HG03460 (cell line): ENCODE data around the gene STAG3.
"Not testable (repeated sequence)": the region's sequence is repeated elsewhere in the genome, so short reads cannot be mapped to it uniquely, and the experiment has no call there.

Experiments
- ATAC-seq: cut with Tn5 transposase; IDR thresholded peaks from one replicate; pipeline ENCODE4 v1.9.1; 2021; ENCODE audit not compliant: unreplicated experiment

Gene STAG3

GRCh38 chr7:100210805-100211204, 33.1 kb downstream of the STAG3 start:
- no peak for ATAC-seq

GRCh38 chr7:100211342-100211780, 33.6 kb downstream of the STAG3 start:
- ATAC-seq, result peak; percentile 48

DNA sequence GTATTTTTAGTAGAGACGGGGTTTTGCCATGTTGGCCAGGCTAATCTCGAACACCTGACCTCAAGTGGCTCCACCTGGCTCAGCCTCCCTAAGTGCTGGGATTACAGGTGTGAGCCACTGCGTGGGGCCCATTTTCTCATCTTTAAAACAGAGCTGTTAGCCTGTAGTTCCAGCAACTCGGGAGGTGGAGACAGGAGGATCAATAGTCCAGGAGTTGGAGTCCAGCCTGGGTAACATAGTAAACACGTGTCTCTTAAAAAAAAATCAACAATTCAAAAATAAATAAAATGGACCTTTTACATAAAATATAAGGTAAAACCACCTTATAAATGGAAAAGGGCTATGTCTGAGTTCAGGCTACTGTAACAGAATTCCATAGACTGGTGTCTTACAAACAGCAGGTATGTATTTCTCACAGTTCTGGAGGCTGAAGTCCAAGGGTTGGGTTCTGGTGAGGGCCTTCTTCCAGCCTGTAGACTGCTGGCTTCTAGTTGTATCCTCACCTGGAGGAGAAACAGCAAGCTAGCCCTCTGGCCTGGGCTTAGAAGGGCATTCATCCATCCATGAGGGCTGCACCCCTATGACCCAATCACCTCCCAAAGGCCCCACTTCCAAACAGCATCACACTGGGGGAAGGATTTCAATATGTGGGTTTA, 35.0 kb downstream of the STAG3 start:
- no peak for ATAC-seq

GRCh38 chr7:100213672-100214071, 36.0 kb downstream of the STAG3 start:
- ATAC-seq, result no peak

DNA sequence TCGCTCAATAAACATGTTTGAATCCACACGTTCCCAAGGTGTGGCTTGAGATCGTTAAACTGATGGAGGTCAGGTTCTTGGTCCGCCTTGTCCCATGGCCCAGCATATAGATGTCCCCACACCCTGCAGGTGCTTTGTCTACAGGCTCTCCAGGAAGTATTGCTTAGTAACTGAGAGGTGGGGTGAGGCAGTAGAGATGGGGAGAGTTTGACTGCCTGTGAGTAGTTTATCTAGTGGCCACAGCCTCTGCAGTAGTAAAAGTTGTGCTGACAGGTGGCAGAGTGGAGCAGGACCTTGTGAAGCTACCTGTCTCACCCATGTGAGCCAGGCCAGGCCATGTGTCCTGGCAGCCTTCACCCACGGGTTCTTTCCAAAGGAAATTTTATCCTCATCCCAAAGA, 36.6 kb downstream of the STAG3 start:
- ATAC-seq, result not testable (repeated sequence)

DNA sequence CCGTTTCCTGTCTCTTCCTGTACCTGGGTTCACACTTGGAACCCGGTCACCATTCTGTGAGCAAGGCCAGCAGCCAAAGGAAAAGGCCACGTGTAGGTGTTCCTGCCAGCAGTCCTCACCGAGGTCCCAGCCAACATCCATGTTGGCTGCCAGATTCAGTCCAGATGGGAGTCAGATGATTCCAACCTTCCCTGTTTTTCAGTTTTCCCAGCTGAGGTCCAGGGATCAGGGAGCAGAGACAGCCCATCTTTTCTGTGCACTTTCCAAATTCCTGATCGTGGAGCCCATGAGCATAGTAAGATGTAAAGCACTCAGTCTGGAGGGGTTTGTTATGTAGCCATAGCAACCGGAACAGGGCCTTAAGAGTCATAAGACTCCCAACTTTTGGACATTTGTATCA, 38.2 kb downstream of the STAG3 start:
- no peak for ATAC-seq

DNA sequence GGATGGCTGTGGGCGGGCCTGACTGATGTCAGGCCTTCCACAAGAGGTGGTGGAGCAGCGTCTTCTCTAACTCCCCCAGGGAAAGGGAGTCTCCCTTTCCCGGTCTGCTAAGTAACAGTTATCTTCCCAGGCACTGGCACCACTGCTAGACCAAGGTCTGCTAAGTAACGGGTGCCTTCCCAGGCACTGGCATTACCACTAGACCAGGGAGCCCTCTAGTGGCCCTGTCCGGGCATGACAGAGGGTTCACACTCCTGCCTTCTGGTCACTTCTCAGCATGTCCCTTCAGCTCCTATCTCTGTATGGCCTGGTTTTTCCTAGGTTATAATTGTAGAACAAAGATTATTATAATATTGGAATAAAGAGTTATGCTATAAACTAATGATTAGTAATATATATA, 40.2 kb downstream of the STAG3 start:
- peak; percentile 5 for ATAC-seq

GRCh38 chr7:100219271-100219737, 41.6 kb downstream of the STAG3 start:
- ATAC-seq, result no peak

DNA sequence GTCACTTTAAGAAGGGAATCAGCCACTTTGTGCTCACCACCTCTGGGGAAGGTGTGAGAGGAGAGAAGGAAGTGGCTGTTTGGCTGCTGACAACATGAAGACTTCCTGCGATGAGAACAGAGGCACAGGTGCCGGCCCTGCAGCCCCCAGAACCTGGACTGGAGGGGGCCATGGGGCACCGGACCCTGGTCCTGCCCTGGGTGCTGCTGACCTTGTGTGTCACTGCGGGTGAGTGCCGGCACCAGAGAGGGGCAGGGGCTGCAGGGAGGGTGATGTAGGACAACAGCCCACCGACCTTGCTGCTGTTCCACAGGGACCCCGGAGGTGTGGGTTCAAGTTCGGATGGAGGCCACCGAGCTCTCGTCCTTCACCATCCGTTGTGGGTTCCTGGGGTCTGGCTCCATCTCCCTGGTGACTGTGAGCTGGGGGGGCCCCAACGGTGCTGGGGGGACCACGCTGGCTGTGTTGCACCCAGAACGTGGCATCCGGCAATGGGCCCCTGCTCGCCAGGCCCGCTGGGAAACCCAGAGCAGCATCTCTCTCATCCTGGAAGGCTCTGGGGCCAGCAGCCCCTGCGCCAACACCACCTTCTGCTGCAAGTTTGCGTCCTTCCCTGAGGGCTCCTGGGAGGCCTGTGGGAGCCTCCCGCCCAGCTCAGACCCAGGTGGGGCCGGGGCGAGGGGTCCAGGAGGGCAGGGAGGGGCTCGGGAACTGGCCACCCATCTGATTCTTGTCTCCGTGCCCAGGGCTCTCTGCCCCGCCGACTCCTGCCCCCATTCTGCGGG, 42.3 kb downstream of the STAG3 start, which contains the start of gene PVRIG:
TSS of gene PVRIG (plus strand) at position 149 of the 785 bp plus-strand sequence. CDS start at position 171, 22 bp downstream.
- not testable (repeated sequence) for ATAC-seq

DNA sequence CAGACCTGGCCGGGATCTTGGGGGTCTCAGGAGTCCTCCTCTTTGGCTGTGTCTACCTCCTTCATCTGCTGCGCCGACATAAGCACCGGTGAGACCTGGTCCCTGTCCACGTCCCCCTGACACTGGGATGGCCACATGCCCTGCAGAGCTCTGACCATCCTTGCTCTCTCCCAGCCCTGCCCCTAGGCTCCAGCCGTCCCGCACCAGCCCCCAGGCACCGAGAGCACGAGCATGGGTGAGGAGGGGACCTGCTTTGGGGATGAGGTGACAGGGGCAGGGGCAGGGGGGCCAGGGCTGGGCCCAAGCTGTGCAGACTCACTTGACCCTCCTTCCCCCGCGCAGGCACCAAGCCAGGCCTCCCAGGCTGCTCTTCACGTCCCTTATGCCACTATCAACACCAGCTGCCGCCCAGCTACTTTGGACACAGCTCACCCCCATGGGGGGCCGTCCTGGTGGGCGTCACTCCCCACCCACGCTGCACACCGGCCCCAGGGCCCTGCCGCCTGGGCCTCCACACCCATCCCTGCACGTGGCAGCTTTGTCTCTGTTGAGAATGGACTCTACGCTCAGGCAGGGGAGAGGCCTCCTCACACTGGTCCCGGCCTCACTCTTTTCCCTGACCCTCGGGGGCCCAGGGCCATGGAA, 43.0 kb downstream of the STAG3 start:
- ATAC-seq, result no peak

- ATAC-seq, result peak; percentile 52
Measured at GRCh38 chr7:100221231-100221718, 43.6 kb downstream of the STAG3 start.

DNA sequence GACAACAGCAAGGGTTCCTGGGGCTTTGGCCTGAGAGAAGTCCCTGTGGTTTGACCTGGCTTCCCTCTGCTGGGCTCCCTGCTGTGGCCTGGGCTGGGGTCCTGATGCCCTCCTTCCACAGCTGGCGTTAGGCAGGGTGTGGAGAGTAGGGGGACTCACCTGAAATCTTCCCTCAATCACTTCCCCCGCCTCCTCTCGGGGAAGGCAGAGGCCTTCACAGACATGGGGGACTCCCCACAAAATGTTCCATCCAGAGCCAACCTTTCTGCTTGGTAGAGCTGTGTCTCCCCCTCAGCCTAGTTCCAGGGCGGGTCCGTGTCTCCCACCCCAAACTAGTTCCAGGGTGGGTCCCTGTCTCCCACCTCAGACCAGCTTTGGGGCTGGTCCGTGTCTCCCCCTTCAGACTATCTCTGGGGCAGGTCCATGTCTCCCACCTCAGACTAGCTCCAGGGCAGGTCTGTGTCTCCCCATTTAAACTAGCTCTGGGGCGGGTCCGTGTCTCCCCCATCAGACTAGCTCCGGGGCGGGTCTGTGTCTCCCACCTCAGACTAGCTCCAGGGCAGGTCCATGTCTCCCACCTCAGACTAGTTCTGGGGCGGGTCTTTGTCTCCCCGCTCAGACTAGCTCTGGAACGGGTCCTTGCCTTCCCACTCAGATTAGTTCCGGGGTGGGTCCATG, 44.2 kb downstream of the STAG3 start:
- no peak for ATAC-seq

DNA sequence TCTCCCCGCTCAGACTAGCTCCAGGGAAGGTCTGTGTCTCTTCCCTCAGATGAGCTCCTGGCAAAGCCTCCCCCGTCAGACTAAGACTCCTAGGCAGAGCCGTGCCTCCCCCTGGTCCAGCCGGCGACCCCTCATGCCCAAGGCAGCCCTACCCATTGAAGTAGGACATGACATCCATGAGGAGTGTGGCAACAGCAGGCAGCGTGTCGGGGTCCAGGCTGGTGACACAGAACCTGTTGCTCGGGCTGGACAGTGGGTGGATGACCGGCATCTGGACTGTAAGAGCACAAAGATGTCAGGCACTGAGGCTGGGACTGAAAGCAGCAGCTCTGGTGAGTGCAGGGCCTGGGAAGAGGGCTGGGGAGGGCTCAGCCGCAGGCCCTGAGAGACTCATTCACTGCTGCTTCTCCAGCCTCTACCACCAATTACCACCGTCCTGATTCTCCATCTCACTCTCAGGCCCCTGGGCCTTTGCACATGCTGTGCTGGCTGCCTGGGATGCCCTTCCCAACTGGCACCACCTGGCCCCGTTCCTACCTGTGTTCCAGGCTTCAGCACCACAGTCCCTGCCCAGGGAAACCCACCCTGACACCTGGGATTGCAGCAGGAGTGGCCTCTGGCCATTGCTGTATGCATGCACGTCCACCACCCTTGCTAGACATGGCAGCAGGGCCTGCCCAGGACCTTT, 44.9 kb downstream of the STAG3 start:
- ATAC-seq, result no peak

GRCh38 chr7:100223376-100223927, 45.7 kb downstream of the STAG3 start:
- ATAC-seq, result not testable (repeated sequence)

DNA sequence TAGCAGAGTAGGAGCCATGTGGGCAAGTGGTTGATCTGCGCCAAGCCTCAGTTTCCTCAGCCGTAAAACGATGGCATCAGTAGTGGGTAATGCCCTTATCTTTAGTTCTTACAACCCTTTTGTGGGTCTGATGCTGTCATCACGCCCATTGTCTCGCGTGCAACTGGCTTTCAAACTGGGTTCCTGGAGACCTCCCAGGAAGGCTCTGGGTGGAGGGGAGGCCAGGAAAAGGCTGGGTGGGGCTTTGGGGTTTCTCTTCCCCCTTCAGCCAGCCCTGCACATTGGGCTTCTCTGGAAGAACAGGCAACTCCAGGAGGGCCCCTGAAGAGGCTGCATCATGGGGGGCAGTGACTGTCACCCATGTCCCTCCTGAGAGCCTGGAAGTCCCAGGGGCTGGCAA, 47.2 kb downstream of the STAG3 start:
- ATAC-seq, result not testable (repeated sequence)

- not testable (repeated sequence) for ATAC-seq
Measured at GRCh38 chr7:100234660-100235317, 57.1 kb downstream of the STAG3 start.

GRCh38 chr7:100239975-100240374, 62.3 kb downstream of the STAG3 start:
- ATAC-seq, result not testable (repeated sequence)

GRCh38 chr7:100243385-100243784, 65.7 kb downstream of the STAG3 start:
- ATAC-seq, result peak; percentile 63

- ATAC-seq, result not testable (repeated sequence)
Measured at GRCh38 chr7:100244988-100245605, 67.4 kb downstream of the STAG3 start.
